ENCODE results near the gene PCCB.
"Not testable (repeated sequence)": the region's sequence is repeated elsewhere in the genome, so short reads cannot be mapped to it uniquely, and the experiment has no call there.

DNA sequence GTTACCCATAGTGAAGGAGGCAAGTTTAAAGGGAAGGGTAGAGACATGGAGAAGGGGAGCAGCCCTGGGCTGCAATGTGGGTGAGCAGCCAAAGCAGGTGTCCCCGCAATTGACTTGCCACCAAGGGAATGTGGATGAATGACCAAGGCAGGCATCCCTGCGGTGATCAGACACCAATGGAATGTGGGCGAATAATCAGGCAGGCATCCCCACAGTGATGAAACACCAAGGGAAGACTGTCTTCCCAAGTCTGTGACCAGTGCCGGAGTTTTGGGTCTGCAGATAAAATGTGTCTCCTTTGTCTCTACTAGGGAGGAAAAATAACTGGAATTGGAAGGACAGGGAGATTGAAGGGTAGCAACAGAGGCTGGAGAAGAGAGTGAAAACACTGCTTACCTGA, 27.4 kb upstream of the PCCB start:
- TF ChIP-seq, protein P1, sequence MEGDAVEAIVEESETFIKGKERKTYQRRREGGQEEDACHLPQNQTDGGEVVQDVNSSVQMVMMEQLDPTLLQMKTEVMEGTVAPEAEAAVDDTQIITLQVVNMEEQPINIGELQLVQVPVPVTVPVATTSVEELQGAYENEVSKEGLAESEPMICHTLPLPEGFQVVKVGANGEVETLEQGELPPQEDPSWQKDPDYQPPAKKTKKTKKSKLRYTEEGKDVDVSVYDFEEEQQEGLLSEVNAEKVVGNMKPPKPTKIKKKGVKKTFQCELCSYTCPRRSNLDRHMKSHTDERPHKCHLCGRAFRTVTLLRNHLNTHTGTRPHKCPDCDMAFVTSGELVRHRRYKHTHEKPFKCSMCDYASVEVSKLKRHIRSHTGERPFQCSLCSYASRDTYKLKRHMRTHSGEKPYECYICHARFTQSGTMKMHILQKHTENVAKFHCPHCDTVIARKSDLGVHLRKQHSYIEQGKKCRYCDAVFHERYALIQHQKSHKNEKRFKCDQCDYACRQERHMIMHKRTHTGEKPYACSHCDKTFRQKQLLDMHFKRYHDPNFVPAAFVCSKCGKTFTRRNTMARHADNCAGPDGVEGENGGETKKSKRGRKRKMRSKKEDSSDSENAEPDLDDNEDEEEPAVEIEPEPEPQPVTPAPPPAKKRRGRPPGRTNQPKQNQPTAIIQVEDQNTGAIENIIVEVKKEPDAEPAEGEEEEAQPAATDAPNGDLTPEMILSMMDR (conservative IDR thresholded peaks at IDR 0.05), result not testable (repeated sequence)
- TF ChIP-seq ZFX (IDR thresholded peaks at IDR 0.05), result not testable (repeated sequence)
